HG03432 (cell line): ENCODE results near the gene GSTT2B.
"Not testable (repeated sequence)": the region's sequence is repeated elsewhere in the genome, so short reads cannot be mapped to it uniquely, and the experiment has no call there.

Source experiments
- ATAC-seq: cut with Tn5 transposase; IDR thresholded peaks from one replicate; pipeline ENCODE4 v1.9.1; 2021; ENCODE audit warnings: mild to moderate bottlenecking, moderate library complexity; ENCODE audit not compliant: unreplicated experiment

The GSTT2B gene

GRCh38 chr22:23986089-23986488 is 25.1 kb upstream of the GSTT2B start:
- ATAC-seq, result not testable (repeated sequence)

GRCh38 chr22:23984430-23984829 is 23.4 kb upstream of the GSTT2B start:
- no peak for ATAC-seq

- not testable (repeated sequence) for ATAC-seq
Observed at GRCh38 chr22:23980567-23980966, 19.6 kb upstream of the GSTT2B start.

- not testable (repeated sequence) for ATAC-seq
Observed at GRCh38 chr22:23979557-23980240, 18.7 kb upstream of the GSTT2B start, which contains the start of gene GSTT2. Gene GSTT2 (plus strand): TSS chr22:23980134.

- not testable (repeated sequence) for ATAC-seq
Observed at GRCh38 chr22:23977304-23977703, 16.3 kb upstream of the GSTT2B start.

- ATAC-seq, result peak; percentile 32
Observed at GRCh38 chr22:23974836-23975352, 13.9 kb upstream of the GSTT2B start.

GRCh38 chr22:23974345-23974744 is 13.3 kb upstream of the GSTT2B start, which contains the start of gene DDT:
Gene DDT (minus strand): TSS chr22:23974441. CDS start chr22:23974414, 27 bp downstream.
- peak; percentile 87 for ATAC-seq

- ATAC-seq, result not testable (repeated sequence)
Observed at GRCh38 chr22:23971927-23972326, 10.9 kb upstream of the GSTT2B start.

- ATAC-seq, result no peak
Observed at GRCh38 chr22:23970816-23971486, 10.0 kb upstream of the GSTT2B start.

GRCh38 chr22:23970201-23970641 is 9.2 kb upstream of the GSTT2B start:
- ATAC-seq, result no peak

GRCh38 chr22:23969071-23969470 is 8.1 kb upstream of the GSTT2B start:
- ATAC-seq, result no peak

GRCh38 chr22:23966568-23966967 is 5.6 kb upstream of the GSTT2B start, which contains the start of gene DDTL:
Gene DDTL (plus strand): TSS chr22:23966888. CDS start chr22:23966915, 27 bp downstream.
- ATAC-seq, result peak; percentile 89

- not testable (repeated sequence) for ATAC-seq
Observed at GRCh38 chr22:23966094-23966493, 5.1 kb upstream of the GSTT2B start.

GRCh38 chr22:23956301-23956900 is 4.6 kb downstream of the GSTT2B start:
- not testable (repeated sequence) for ATAC-seq

- not testable (repeated sequence) for ATAC-seq
Observed at GRCh38 chr22:23955886-23956285, 5.1 kb downstream of the GSTT2B start.

GRCh38 chr22:23954991-23955305 is 6.0 kb downstream of the GSTT2B start:
- not testable (repeated sequence) for ATAC-seq

- ATAC-seq, result not testable (repeated sequence)
Observed at GRCh38 chr22:23954193-23954990, 6.6 kb downstream of the GSTT2B start.

- ATAC-seq, result not testable (repeated sequence)
Observed at GRCh38 chr22:23953485-23953884, 7.5 kb downstream of the GSTT2B start.

- ATAC-seq, result not testable (repeated sequence)
Observed at GRCh38 chr22:23952794-23953405, 8.1 kb downstream of the GSTT2B start.

- ATAC-seq, result not testable (repeated sequence)
Observed at GRCh38 chr22:23951383-23951782, 9.6 kb downstream of the GSTT2B start.
